HG03039 (cell line): ENCODE data around the gene AKNA.

ENCODE experiments used
- ATAC-seq: cut with Tn5 transposase; IDR thresholded peaks from one replicate; pipeline ENCODE4 v1.9.1; 2021; ENCODE audit warnings: mild to moderate bottlenecking, moderate library complexity; ENCODE audit not compliant: unreplicated experiment

The AKNA gene

DNA sequence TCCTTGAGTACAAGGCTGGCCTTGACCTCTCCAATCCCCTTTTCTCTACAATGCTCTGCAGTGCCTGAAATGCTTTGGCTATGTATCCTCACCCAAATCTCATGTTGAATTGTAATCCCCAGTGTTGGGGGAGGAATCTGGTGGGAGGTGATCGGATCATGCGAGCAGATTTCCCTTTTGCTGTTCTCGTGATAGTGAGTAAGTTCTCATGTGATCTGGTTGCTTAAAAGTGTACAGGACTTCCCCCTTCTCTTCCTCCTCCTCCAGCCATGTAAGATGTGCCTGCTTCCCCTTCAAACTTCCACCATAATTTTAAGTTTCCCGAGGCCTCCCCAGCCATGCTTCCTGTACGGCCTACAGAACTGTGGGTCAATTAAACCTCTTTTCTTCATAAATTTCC, 28.5 kb upstream of the AKNA start:
- ATAC-seq: no peak

DNA sequence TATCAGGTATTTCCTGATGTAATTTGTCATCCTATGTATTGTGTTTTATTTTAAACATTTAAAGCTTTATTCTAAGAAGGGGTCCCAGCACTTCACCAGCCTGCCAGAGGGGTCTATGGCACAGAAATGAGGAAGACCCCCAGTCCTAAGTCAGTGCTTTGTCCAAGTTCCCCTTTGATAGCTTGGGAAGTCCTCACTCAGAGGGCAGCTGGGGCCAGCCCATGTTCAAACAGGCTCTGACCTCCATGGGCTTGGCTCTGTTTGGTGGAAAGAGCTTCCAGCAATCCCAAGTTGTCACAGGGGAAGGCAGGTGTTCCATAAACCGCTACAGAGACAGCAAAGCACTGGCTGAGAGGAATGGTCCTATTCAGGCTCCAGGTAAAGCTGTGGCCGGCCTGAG, 26.6 kb upstream of the AKNA start:
- ATAC-seq: no peak

DNA sequence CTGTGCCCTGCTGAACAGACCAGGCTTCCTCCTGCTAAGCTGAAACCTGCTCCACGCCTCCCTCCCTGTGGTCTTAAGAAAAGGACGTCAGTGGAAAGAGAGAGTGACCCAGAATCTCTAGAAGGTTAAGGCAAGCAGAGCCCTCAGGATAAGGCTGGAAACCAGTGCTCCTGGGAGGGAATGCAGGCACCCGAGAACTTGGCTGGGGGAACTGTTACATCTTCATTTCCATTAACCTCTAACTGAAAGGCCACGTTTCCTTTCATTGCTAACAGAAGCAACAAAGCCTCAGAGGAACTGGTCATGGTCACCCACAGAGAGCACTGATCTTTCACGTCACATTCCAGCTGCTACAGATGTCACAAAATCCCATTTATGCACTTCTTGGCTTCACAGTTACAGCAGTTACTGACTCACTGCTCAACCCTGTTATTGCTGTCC, 26.1 kb upstream of the AKNA start:
- no peak for ATAC-seq

GRCh38 chr9:114412048-114412683, 24.4 kb upstream of the AKNA start:
- no peak for ATAC-seq

GRCh38 chr9:114411452-114411851, 23.7 kb upstream of the AKNA start:
- no peak for ATAC-seq

- ATAC-seq: no peak
Observed at GRCh38 chr9:114410910-114411309, 23.1 kb upstream of the AKNA start.

GRCh38 chr9:114409842-114410241, 22.1 kb upstream of the AKNA start:
- ATAC-seq: no peak

DNA sequence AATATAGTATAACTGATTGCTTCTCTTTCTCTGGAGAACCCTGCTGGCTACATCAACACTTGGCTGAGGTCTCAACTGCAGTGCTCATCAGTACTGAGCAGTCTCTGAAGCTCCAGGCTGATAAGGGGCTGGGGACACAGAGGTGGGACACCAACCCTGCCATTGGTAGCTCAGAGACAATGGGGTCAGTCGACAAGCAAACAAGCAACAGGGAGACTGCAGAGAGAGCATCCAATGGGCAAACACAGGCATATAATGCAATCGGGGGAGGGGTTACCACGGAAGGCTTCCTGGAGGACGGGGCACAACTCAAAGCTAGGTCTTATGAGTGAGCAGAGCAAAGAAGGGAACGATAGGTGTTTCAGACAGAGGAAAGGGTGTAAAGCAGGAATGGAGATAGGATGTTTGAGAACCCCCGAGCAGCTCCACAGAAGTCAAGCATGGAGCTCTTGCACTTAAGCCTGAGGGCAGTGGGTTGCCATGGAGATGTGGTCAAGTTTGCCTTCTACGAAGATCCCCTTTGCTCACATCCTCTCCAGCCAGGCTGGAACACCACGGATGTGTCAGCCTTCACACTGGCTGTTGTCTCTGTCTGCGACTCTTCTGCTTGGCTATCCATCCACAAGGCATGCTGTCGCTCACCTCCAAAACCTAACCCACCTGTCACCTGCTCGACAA, 21.5 kb upstream of the AKNA start:
- ATAC-seq: no peak

DNA sequence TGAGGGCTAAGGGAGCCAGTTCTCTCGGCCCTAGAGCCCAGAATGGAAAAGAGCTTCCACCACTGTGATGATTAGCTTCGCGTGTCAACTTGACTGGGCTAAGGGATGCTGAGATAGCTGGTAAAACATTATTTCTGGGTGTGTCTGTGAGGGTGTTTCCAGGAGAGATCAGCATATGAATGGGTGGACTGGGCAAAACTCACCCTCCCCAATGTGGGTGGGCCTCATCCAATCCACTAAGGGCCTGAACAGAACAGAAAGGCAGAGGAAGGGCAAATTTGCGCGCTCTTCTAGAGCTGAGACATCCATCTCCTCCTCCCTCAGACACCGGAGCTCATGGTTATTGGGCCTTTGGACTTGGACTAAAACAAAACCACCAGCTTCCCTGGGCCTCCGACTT, 20.9 kb upstream of the AKNA start:
- no peak for ATAC-seq

DNA sequence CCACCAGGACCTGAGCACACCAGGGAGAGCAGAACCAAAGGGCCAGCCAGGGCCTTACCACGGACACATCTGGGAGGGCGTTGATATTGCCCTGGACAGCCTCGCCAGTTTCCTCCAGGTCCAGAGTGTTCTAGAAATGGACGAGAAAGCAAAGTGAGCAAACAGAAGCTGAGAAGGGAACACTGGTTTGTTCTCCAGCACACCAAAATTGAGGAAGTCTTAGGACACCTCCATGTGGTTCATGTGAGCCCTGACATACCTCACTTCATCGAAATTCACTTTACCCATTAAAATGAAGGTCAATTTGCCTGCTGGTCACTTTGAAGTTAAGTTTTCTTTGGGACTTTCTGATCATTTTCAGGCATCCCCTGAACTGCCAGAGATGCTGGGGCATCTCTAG, 20.1 kb upstream of the AKNA start:
- no peak for ATAC-seq

DNA sequence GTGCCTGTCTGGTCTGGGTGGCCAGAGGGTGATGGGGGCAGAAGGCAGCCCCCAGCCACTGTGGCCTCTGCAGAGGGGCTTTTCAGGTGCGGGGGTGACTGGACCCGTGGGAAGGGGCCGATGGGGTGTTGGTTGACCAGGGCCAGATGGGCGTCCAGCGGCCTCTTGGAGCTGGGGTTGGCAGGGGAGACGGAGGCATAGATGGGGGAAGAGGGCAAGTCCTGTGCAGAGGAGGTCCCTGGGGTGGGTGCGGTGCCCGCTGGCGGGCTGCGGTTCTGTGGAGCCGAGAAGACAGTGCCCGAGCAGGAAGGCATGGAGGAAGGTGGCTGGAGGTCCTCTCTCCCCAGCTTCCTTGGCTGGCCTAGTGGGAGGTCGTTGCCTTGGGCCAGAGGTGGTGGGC, 18.7 kb upstream of the AKNA start:
- ATAC-seq: no peak

DNA sequence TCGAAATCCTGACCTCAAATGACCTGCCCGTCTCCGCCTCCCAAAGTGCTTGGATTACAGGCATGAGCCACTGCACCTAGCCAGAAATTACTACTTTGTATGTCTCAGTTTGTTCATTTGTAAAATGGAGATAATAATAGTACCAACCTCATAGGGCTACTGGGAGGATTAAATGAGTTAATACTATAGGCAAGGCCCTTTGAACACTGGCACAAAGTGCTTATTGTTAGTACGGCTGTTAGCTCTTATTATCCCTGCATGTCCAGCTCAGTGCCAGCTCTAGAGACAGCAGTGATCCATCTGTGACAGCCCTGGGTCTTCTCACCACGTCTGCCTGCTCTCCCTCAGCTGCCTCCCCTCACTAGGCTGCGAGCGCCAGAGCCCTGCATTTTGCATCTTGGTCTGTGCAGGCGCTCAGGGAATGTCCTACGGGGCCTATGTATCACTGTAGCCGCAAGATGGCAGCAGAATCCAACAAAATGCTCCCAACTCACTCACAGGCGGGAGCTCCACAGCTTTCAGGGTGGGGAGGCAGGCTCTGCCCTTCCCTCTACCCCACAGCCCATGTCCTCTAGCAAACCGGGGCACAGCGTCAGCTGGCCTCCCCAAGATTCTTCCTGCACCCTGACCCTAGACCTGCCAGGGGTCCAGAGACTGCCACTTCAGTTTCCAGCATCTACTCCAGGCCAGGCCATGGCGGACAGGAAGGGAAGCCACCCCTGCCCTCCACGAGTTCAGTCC, 17.7 kb upstream of the AKNA start:
- peak; percentile 77 for ATAC-seq

GRCh38 chr9:114404531-114404930, 16.7 kb upstream of the AKNA start:
- ATAC-seq: no peak

DNA sequence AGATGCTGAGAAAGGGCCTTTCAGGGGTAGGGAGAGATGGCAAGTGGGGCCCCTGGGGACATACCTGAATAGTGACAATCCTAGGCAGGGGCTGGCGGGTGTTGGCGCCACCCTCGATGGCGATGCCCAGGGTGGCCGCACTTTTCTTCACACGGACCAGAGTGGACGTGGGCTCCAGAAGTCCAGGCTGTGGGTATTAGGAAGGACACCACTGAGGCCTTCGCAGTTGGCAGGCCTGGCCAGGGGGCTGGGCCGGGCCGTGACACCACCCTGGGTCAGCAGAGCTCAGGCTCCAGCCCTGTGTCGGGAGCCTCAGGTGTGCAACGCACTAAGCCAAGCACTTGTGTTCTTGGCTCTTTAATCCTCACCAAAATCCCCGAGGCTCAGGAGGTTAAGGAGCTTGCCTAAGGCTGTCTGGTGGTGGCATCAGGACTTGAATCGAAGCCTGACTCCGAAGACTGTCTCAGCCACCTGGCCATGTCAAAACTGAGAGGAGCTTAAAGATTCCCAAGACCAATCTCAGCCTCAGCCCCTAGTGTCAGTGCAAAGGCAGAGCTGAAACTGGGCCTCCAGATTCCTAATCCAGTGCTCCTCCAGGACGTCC, 15.5 kb upstream of the AKNA start:
- ATAC-seq: no peak

GRCh38 chr9:114401344-114401743, 13.6 kb upstream of the AKNA start:
- ATAC-seq: no peak

GRCh38 chr9:114400772-114401171, 13.0 kb upstream of the AKNA start:
- no peak for ATAC-seq

- ATAC-seq: no peak
Observed at GRCh38 chr9:114400219-114400618, 12.4 kb upstream of the AKNA start.

DNA sequence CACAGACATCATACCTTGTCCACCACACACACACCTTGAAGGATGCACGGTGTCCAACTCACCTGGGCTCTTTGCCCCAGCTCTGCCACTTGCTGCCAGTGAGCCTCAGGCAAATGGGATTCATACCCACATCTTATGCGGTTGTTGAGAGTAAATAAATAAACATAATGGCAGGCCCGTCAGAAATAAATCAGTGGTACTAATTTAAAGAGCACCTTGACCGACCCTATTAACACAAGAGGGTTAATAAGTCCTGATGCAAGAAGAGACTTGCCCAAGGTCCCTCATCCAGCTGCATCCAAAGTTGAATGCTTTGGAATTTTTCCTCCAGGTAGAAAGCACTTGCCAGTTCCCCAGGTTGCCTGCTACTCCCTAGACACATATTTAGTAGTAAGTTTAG, 11.6 kb upstream of the AKNA start:
- ATAC-seq: no peak

- peak; percentile 73 for ATAC-seq
Observed at GRCh38 chr9:114397848-114398605, 10.2 kb upstream of the AKNA start.

- ATAC-seq: no peak
Observed at GRCh38 chr9:114397219-114397847, 9.6 kb upstream of the AKNA start.
